HUES6 (cell line): ENCODE measurements around the gene CNOT4.
"Not testable (repeated sequence)": the region's sequence is repeated elsewhere in the genome, so short reads cannot be mapped to it uniquely, and the experiment has no call there.

Source experiments
- H3K27ac ChIP-seq: 2 replicates; pipeline ENCODE4 v1.7.0; 2013; ENCODE audit warnings: low read depth, mild to moderate bottlenecking, low read length, inconsistent platforms
- H3K27me3 ChIP-seq: 2 replicates; pipeline ENCODE4 v1.6.1; 2013; ENCODE audit warnings: low read length; ENCODE audit not compliant: control insufficient read depth, insufficient read depth
- H3K36me3 ChIP-seq: 2 replicates; pipeline ENCODE4 v1.6.1; 2013; ENCODE audit warnings: low read length; ENCODE audit not compliant: control insufficient read depth, insufficient read depth
- H3K4me1 ChIP-seq: 2 replicates; pipeline ENCODE4 v1.6.1; 2013; ENCODE audit warnings: low read length; ENCODE audit not compliant: control insufficient read depth, insufficient read depth
- H3K4me3 ChIP-seq: 2 replicates; pipeline ENCODE4 v1.5.1; 2013; ENCODE audit warnings: low read depth, low read length
- H3K9ac ChIP-seq: one replicate; pipeline ENCODE4 v1.6.1; 2013; ENCODE audit warnings: mild to moderate bottlenecking, low read length
- H3K9me3 ChIP-seq: 2 replicates; pipeline ENCODE4 v1.6.1; 2013; ENCODE audit warnings: low read depth, low read length; ENCODE audit not compliant: control insufficient read depth, insufficient read depth

Gene CNOT4

GRCh38 chr7:135328053-135328452, 181.8 kb downstream of the CNOT4 start:
- H3K27ac ChIP-seq: no peak overlapping the region
- H3K27me3 ChIP-seq: no peaks in the 10 kb centered on the region
- H3K4me3 ChIP-seq: no peak overlapping the region
- no peaks in the 10 kb centered on the region for H3K4me1 ChIP-seq
- peaks cover 11% of the 10 kb centered on the region; the same call in 1 of the 2 replicates for H3K9me3 ChIP-seq
- H3K9ac ChIP-seq: no peak overlapping the region
- no peaks in the 10 kb centered on the region for H3K36me3 ChIP-seq

- Histone ChIP-seq H3K9me3 (peaks cover 11% of the 10 kb centered on the region; the same call in 1 of the 2 replicates), H3K36me3 (no peaks in the 10 kb centered on the region), H3K4me3 (no peak overlapping the region), H3K27ac (no peak overlapping the region), H3K27me3 (no peaks in the 10 kb centered on the region), H3K4me1 (no peaks in the 10 kb centered on the region), H3K9ac (no peak overlapping the region)
These were observed 182.4 kb downstream of the CNOT4 start for GRCh38 chr7:135327458-135327857.

GRCh38 chr7:135326636-135327280, 183.1 kb downstream of the CNOT4 start:
- Histone ChIP-seq H3K36me3 (no peaks in the 10 kb centered on the region), H3K9me3 (peaks cover 11% of the 10 kb centered on the region; the same call in 1 of the 2 replicates), H3K27me3 (no peaks in the 10 kb centered on the region), H3K4me1 (no peaks in the 10 kb centered on the region), H3K9ac (no peak overlapping the region), H3K4me3 (no peak overlapping the region), H3K27ac (no peak overlapping the region)

- H3K27ac ChIP-seq: no peak overlapping the region
- H3K27me3 ChIP-seq: no peaks in the 10 kb centered on the region
- H3K36me3 ChIP-seq: no peaks in the 10 kb centered on the region
- peaks cover 6% of the 10 kb centered on the region; the same call in 1 of the 2 replicates for H3K9me3 ChIP-seq
- 0 out of 2 replicates have a peak, but pooled peaks cover 3% of the 10 kb centered on the region for H3K4me1 ChIP-seq
- H3K4me3 ChIP-seq: no peak overlapping the region
- H3K9ac ChIP-seq: no peak overlapping the region
These were observed 187.1 kb downstream of the CNOT4 start for GRCh38 chr7:135322571-135323340.

GRCh38 chr7:135321556-135321955, 188.3 kb downstream of the CNOT4 start:
- H3K4me3 ChIP-seq: no peak overlapping the region
- no peak overlapping the region for H3K9ac ChIP-seq
- no peaks in the 10 kb centered on the region for H3K36me3 ChIP-seq
- H3K27ac ChIP-seq: no peak overlapping the region
- H3K4me1 ChIP-seq: 0 out of 2 replicates have a peak, but pooled peaks cover 3% of the 10 kb centered on the region
- H3K9me3 ChIP-seq: peaks cover 6% of the 10 kb centered on the region; the same call in 1 of the 2 replicates
- H3K27me3 ChIP-seq: no peaks in the 10 kb centered on the region

- H3K4me1 ChIP-seq, H3K36me3 ChIP-seq, H3K4me3 ChIP-seq, H3K9me3 ChIP-seq, H3K27me3 ChIP-seq, H3K9ac ChIP-seq, H3K27ac ChIP-seq: not testable (repeated sequence)
These were observed 188.9 kb downstream of the CNOT4 start for GRCh38 chr7:135320953-135321352.

- H3K4me3 ChIP-seq: no peak overlapping the region
- no peak overlapping the region for H3K9ac ChIP-seq
- peaks cover 6% of the 10 kb centered on the region; the same call in 1 of the 2 replicates for H3K9me3 ChIP-seq
- H3K4me1 ChIP-seq: 0 out of 2 replicates have a peak, but pooled peaks cover 3% of the 10 kb centered on the region
- H3K27me3 ChIP-seq: no peaks in the 10 kb centered on the region
- no peaks in the 10 kb centered on the region for H3K36me3 ChIP-seq
- no peak overlapping the region for H3K27ac ChIP-seq
These were observed 189.6 kb downstream of the CNOT4 start for GRCh38 chr7:135320268-135320667.

GRCh38 chr7:135317676-135318325, 192.1 kb downstream of the CNOT4 start:
- Histone ChIP-seq H3K4me3 (no peak overlapping the region), H3K4me1 (0 out of 2 replicates have a peak, but pooled peaks cover 3% of the 10 kb centered on the region), H3K36me3 (no peaks in the 10 kb centered on the region), H3K27me3 (no peaks in the 10 kb centered on the region), H3K27ac (no peak overlapping the region), H3K9ac (no peak overlapping the region), H3K9me3 (no peaks in the 10 kb centered on the region)

- Histone ChIP-seq H3K9ac (no peak overlapping the region), H3K4me1 (0 out of 2 replicates have a peak, but pooled peaks cover 3% of the 10 kb centered on the region)
These were observed 193.1 kb downstream of the CNOT4 start for GRCh38 chr7:135316648-135317313.

GRCh38 chr7:135313971-135314370, 195.9 kb downstream of the CNOT4 start:
- Histone ChIP-seq H3K27me3 (no peaks in the 10 kb centered on the region), H3K4me1 (0 out of 2 replicates have a peak, but pooled peaks cover 3% of the 10 kb centered on the region), H3K36me3 (no peaks in the 10 kb centered on the region), H3K4me3 (no peak overlapping the region), H3K27ac (no peak overlapping the region), H3K9ac (no peak overlapping the region), H3K9me3 (no peaks in the 10 kb centered on the region)

More at GRCh38 chr7:135316648-135317313, 193.1 kb downstream of the CNOT4 start:
- H3K27me3 ChIP-seq: no peaks in the 10 kb centered on the region
- H3K27ac ChIP-seq: no peak overlapping the region
- H3K9me3 ChIP-seq: no peaks in the 10 kb centered on the region
- no peak overlapping the region for H3K4me3 ChIP-seq
- no peaks in the 10 kb centered on the region for H3K36me3 ChIP-seq
